ENCODE results near the gene HMOX1. TPM values are rescaled to one million over a fixed set of nuclear protein-coding genes. Genes with fewer than 3 reads are reported as not detected.

Gene HMOX1
- total and polyA plus RNA-seq, 2 of the 13 experiments (the other 11 are each of a cell fraction or from before 2014, with no cell fraction given) = 53.6 to 67.4 TPM

DNA sequence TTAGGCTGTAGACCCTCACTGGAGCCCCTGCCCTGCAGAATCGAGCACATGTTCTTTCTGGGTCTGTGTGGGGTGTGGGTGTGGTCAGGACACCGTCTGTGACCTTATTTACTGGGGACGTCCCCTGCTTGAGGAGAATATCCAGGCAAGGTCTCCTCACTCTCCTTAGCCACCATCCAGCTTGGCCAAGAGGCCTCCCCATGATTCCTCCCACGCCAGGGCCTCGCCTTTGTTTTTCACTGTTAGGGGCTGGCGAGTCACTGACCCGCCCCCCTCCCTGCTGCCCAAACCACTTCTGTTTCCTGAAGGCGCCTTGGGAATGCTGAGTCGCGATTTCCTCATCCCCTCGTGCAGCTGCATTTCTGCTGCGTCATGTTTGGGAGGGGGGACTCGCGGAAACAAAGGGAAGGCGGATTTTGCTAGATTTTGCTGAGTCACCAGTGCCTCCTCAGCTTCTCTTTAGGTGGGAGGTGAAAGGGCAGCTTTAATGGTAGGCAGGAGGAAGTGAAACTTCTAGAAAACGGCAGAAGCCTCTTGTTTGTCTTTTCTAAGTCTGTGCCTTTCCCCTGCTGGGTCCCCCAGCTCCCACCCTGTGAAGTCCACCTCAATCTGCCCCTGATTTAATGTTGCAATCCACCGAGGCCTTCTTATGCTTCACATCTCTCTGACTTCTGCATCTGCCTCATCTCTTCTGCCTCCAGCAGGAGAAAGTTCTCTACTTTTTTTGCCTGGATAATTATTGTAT is 4.0 kb upstream of the HMOX1 start (continued):
- TF ChIP-seq, protein P1, sequence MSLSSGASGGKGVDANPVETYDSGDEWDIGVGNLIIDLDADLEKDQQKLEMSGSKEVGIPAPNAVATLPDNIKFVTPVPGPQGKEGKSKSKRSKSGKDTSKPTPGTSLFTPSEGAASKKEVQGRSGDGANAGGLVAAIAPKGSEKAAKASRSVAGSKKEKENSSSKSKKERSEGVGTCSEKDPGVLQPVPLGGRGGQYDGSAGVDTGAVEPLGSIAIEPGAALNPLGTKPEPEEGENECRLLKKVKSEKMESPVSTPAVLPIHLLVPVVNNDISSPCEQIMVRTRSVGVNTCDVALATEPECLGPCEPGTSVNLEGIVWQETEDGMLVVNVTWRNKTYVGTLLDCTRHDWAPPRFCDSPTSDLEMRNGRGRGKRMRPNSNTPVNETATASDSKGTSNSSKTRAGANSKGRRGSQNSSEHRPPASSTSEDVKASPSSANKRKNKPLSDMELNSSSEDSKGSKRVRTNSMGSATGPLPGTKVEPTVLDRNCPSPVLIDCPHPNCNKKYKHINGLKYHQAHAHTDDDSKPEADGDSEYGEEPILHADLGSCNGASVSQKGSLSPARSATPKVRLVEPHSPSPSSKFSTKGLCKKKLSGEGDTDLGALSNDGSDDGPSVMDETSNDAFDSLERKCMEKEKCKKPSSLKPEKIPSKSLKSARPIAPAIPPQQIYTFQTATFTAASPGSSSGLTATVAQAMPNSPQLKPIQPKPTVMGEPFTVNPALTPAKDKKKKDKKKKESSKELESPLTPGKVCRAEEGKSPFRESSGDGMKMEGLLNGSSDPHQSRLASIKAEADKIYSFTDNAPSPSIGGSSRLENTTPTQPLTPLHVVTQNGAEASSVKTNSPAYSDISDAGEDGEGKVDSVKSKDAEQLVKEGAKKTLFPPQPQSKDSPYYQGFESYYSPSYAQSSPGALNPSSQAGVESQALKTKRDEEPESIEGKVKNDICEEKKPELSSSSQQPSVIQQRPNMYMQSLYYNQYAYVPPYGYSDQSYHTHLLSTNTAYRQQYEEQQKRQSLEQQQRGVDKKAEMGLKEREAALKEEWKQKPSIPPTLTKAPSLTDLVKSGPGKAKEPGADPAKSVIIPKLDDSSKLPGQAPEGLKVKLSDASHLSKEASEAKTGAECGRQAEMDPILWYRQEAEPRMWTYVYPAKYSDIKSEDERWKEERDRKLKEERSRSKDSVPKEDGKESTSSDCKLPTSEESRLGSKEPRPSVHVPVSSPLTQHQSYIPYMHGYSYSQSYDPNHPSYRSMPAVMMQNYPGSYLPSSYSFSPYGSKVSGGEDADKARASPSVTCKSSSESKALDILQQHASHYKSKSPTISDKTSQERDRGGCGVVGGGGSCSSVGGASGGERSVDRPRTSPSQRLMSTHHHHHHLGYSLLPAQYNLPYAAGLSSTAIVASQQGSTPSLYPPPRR (CRISPR knock-in tag; IDR thresholded peaks at IDR 0.05; ENCODE audit: borderline replicate concordance) = peak; percentile 68; the same call in 1 of the 2 replicates
- TF ChIP-seq ZSCAN25 (CRISPR knock-in tag; IDR thresholded peaks at IDR 0.05) = no peak
- TF ChIP-seq, protein P2, sequence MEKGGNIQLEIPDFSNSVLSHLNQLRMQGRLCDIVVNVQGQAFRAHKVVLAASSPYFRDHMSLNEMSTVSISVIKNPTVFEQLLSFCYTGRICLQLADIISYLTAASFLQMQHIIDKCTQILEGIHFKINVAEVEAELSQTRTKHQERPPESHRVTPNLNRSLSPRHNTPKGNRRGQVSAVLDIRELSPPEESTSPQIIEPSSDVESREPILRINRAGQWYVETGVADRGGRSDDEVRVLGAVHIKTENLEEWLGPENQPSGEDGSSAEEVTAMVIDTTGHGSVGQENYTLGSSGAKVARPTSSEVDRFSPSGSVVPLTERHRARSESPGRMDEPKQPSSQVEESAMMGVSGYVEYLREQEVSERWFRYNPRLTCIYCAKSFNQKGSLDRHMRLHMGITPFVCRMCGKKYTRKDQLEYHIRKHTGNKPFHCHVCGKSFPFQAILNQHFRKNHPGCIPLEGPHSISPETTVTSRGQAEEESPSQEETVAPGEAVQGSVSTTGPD (CRISPR knock-in tag; IDR thresholded peaks at IDR 0.05) = no peak
- TF ChIP-seq RFXANK (CRISPR knock-in tag; IDR thresholded peaks at IDR 0.05) = no peak
- peak; percentile 63 for TF ChIP-seq GABPB1 (CRISPR knock-in tag; IDR thresholded peaks at IDR 0.05)
- peak; percentile 41; the same call in 1 of the 2 replicates for TF ChIP-seq HNF4G (IDR thresholded peaks at IDR 0.05; ENCODE audit: borderline replicate concordance, low read depth, low read length)
- peak; percentile 29; the same call in 1 of the 2 replicates for TF ChIP-seq HNF4G (CRISPR knock-in tag; IDR thresholded peaks at IDR 0.05; ENCODE audit: borderline replicate concordance, low read depth)
- TF ChIP-seq ARNTL (CRISPR knock-in tag; IDR thresholded peaks at IDR 0.05) = peak; percentile 63; the same call in 1 of the 2 replicates
- peak; percentile 49; the same call in 1 of the 2 replicates for TF ChIP-seq ZNF335 (CRISPR knock-in tag; IDR thresholded peaks at IDR 0.05)
- TF ChIP-seq ZSCAN29 (CRISPR knock-in tag; conservative IDR thresholded peaks at IDR 0.05) = peak; percentile 88
- TF ChIP-seq XBP1 (CRISPR knock-in tag; IDR thresholded peaks at IDR 0.05) = no peak
- no peak for TF ChIP-seq POLR2AphosphoS2 (IDR thresholded peaks at IDR 0.05; ENCODE audit: low read depth, low read length)
- TF ChIP-seq, protein P3, sequence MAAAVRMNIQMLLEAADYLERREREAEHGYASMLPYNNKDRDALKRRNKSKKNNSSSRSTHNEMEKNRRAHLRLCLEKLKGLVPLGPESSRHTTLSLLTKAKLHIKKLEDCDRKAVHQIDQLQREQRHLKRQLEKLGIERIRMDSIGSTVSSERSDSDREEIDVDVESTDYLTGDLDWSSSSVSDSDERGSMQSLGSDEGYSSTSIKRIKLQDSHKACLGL (CRISPR knock-in tag; IDR thresholded peaks at IDR 0.05) = peak; percentile 69
- no peak for TF ChIP-seq ZBTB8A (CRISPR knock-in tag; IDR thresholded peaks at IDR 0.05; ENCODE audit: borderline replicate concordance, low read depth)
- TF ChIP-seq, protein P4, sequence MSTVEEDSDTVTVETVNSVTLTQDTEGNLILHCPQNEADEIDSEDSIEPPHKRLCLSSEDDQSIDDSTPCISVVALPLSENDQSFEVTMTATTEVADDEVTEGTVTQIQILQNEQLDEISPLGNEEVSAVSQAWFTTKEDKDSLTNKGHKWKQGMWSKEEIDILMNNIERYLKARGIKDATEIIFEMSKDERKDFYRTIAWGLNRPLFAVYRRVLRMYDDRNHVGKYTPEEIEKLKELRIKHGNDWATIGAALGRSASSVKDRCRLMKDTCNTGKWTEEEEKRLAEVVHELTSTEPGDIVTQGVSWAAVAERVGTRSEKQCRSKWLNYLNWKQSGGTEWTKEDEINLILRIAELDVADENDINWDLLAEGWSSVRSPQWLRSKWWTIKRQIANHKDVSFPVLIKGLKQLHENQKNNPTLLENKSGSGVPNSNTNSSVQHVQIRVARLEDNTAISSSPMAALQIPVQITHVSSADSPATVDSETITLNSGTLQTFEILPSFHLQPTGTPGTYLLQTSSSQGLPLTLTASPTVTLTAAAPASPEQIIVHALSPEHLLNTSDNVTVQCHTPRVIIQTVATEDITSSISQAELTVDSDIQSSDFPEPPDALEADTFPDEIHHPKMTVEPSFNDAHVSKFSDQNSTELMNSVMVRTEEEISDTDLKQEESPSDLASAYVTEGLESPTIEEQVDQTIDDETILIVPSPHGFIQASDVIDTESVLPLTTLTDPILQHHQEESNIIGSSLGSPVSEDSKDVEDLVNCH (CRISPR knock-in tag; IDR thresholded peaks at IDR 0.05) = no peak
- TF ChIP-seq SCMH1 (CRISPR knock-in tag; IDR thresholded peaks at IDR 0.05; ENCODE audit: borderline replicate concordance) = no peak
- TF ChIP-seq SRY (CRISPR knock-in tag; IDR thresholded peaks at IDR 0.05) = no peak
- peak; percentile 68 for TF ChIP-seq FOXA3 (CRISPR knock-in tag; IDR thresholded peaks at IDR 0.05)
- TF ChIP-seq, protein P5, sequence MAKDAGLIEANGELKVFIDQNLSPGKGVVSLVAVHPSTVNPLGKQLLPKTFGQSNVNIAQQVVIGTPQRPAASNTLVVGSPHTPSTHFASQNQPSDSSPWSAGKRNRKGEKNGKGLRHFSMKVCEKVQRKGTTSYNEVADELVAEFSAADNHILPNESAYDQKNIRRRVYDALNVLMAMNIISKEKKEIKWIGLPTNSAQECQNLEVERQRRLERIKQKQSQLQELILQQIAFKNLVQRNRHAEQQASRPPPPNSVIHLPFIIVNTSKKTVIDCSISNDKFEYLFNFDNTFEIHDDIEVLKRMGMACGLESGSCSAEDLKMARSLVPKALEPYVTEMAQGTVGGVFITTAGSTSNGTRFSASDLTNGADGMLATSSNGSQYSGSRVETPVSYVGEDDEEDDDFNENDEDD (CRISPR knock-in tag; IDR thresholded peaks at IDR 0.05; ENCODE audit: borderline replicate concordance) = peak; percentile 61; the same call in 1 of the 2 replicates
